Coronary artery (tissue), 2 donors: ENCODE measurements around the gene ASIC2.

ENCODE experiments used
- DNase-seq: peaks from one replicate; pipeline ENCODE4 v3.0.0-alpha.2; 2017; ENCODE audit warnings: low spot score
- H3K27ac ChIP-seq, 2 donors: fragments of 200-600 bp; sonication (generic); one replicate each; pipeline ENCODE4 v1.5.1; 2016 to 2019
- H3K4me3 ChIP-seq: fragments of 200-600 bp; sonication (generic); 2 replicates; pipeline ENCODE4 v1.5.1; 2016; ENCODE audit warnings: mild to moderate bottlenecking, moderate library complexity
- CTCF ChIP-seq: fragments of 200-600 bp; sonication (generic); IDR thresholded peaks from one replicate; pipeline ENCODE4 v1.5.1; 2019; ENCODE audit warnings: antibody characterized with exemption

The ASIC2 gene

GRCh38 chr17:33016920-33017319, 276.2 kb downstream of the ASIC2 start:
- DNase-seq, result peak; percentile 46

GRCh38 chr17:33015716-33016346, 277.3 kb downstream of the ASIC2 start:
- Histone ChIP-seq H3K27ac (no peak overlapping the region), H3K4me3 (no peak overlapping the region)
- TF ChIP-seq CTCF, result no peak
- peak; percentile 64 for DNase-seq

More at GRCh38 chr17:33016920-33017319, 276.2 kb downstream of the ASIC2 start:
- Histone ChIP-seq H3K4me3 (no peak overlapping the region), H3K27ac (no peak overlapping the region)
- no peak for TF ChIP-seq CTCF

GRCh38 chr17:33014751-33015150, 278.3 kb downstream of the ASIC2 start:
- Histone ChIP-seq H3K4me3 (no peak overlapping the region), H3K27ac (no peak overlapping the region)
- TF ChIP-seq CTCF, result no peak
- DNase-seq, result peak; percentile 29

GRCh38 chr17:33013596-33014375, 279.3 kb downstream of the ASIC2 start:
- Histone ChIP-seq H3K4me3 (no peak overlapping the region), H3K27ac (no peak overlapping the region)
- no peak for DNase-seq
- no peak for TF ChIP-seq CTCF

- no peak for TF ChIP-seq CTCF
- Histone ChIP-seq H3K4me3 (no peak overlapping the region), H3K27ac (no peak overlapping the region)
- peak; percentile 70 for DNase-seq
Measured at GRCh38 chr17:33012522-33013033, 280.5 kb downstream of the ASIC2 start.

- no peak for DNase-seq
- Histone ChIP-seq H3K4me3 (no peak overlapping the region), H3K27ac (no peak overlapping the region)
- TF ChIP-seq CTCF, result no peak
Measured at GRCh38 chr17:33009636-33010035, 283.5 kb downstream of the ASIC2 start.
